LoVo (cell line): Measurements from ENCODE around the gene FAM236A.
"Not testable (repeated sequence)": the region's sequence is repeated elsewhere in the genome, so short reads cannot be mapped to it uniquely, and the experiment has no call there.

ENCODE experiments used
- DNase-seq: peaks from one replicate; pipeline ENCODE4 v3.0.0-alpha.2; 2016; ENCODE audit warnings: low spot score

FAM236A gene

DNA sequence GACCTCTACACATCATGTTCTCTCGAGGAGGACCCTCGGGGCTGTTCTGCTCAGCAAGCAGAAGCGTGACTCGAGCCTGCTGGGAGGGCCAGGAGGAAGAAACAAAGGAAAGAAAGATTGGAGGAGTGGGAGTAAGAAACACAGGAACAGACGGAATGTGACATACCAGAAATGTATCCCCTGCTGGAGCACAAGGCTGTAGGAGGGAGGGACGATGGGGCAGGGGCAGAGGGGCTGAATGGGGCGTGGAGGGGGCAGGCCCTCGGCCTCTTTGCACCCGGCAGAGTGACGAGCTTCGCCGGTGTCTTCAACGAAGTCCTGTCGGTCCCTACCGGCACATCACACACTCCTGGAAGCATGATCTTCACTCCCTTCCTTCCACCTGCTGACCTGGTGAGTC lies at the start of gene FAM236A:
TSS of gene FAM236A (plus strand) at position 301 of the 400 bp plus-strand sequence. CDS start at position 358, 57 bp downstream.
- DNase-seq: not testable (repeated sequence)

DNA sequence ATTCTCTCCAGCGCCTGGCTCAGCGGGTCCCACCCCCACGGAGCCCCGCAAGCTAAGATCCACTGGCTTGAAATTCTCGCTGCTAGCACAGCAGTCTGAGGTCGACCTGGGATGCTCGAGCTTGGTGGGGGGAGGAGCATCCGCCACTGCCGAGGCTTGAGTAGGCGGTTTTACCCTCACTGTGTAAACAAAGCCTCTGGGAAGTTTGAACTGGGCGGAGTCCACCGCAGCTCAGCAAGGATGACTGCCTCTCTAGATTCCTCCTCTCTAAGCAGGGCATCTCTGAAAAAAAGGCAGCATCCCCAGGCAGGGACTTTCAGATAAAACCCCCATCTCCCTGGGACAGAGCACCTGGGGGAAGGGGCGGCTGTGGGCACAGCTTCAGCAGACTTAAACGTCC lies 48.3 kb upstream of the FAM236A start:
- DNase-seq: not testable (repeated sequence)

- DNase-seq: not testable (repeated sequence)
Measured at GRCh38 chrX:72912315-72912714, 25.7 kb upstream of the FAM236A start, which contains the start of gene FAM236C. TSS of gene FAM236C (plus strand) at chrX:72912615. CDS start at chrX:72912715, 100 bp downstream.

- not testable (repeated sequence) for DNase-seq
Measured at GRCh38 chrX:72916096-72916495, 21.9 kb upstream of the FAM236A start.

GRCh38 chrX:72932283-72932682 lies 5.7 kb upstream of the FAM236A start:
- DNase-seq: not testable (repeated sequence)

DNA sequence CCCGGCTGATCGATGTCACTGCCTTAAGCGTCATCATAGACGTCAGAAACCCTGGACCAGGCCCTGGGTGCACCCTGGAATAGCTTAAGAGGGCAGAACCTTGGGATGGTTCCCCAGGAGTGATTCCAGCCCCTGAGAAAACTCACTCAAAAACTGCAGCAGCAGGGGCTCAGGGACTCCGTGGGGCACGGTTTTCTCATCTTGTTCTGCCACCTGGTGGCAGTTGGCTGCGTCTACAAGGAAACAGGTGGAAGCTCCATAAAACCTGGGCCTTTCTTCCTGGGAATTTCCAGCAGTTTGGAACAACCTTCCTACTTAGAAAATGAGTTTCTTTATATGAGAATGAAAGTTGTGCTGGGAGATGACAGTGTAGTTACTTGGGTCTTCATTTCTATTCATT lies 1.6 kb upstream of the FAM236A start:
- DNase-seq: not testable (repeated sequence)

DNA sequence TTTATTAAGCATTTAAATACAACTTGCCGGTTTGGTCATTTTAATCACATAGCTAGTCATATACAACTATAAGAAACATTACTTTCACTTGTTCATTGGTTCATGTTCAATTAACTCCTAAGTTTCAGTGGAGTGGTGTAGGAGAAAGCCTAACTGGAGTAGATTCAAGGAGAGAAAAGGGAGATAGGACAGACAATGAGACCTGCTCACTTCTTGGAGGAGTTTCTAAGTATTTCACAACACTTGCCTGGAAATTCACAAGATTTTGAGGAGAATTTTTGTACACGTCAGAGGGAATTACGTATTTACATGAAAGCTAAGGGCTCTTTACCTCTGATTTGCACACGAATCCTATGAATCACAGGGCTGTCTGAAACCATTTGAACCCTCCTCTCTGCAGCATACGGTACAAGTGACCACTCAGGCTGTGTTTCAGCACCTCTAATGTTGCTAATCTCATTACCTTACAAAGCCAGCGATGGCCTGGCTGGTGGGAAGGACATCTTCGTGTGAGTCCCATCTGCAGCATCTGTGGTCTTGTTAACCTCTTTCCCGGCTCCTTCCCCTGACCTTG lies 1.0 kb upstream of the FAM236A start:
- DNase-seq: not testable (repeated sequence)

GRCh38 chrX:72942272-72942671 lies 4.3 kb downstream of the FAM236A start:
- DNase-seq: not testable (repeated sequence)

- not testable (repeated sequence) for DNase-seq
Measured at GRCh38 chrX:72943035-72943818, 5.2 kb downstream of the FAM236A start.

DNA sequence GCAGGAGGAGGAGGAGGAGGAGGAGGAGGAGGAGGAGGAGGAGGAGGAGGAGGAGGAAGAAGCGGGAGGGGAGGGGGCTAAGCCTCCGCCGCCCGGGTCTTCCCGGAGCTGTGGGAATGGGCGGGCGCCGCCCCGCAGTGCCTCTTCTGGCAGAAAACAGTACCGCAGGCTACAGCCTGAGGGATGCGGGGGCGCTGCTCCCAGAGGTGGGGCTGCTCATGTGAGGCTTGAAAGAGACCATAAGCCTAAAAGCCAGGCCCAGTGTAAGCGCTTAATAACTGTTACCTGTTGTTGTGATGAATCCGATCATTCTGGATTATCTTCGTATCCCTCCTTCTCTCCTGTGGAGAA lies 5.8 kb downstream of the FAM236A start, which contains the start of gene DMRTC1:
TSS of gene DMRTC1 (minus strand) at position 19 of the 351 bp plus-strand sequence. CDS start 68,143 bp downstream, outside the sequence.
- DNase-seq: not testable (repeated sequence)

DNA sequence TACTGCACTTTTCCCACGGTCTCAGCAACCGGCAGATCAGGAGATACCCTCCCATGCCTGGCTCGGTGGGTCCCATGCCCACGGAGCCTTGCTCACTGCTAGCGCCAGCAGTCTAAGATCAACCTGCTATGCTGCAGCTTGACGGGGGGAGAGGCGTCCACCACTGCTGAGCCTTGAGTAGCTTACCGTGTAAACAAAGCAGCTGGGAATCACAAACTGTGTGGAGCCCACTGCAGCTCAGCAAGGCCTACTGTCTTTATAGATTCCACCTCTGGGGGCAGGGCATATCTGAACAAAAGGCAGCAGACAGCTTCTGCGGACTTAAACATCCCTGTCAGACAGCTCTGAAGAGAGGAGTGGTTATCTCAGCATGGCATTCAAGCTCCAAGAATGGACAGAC lies 22.0 kb downstream of the FAM236A start:
- DNase-seq: not testable (repeated sequence)

- DNase-seq: not testable (repeated sequence)
Measured at GRCh38 chrX:72971859-72972258, 33.9 kb downstream of the FAM236A start.

DNA sequence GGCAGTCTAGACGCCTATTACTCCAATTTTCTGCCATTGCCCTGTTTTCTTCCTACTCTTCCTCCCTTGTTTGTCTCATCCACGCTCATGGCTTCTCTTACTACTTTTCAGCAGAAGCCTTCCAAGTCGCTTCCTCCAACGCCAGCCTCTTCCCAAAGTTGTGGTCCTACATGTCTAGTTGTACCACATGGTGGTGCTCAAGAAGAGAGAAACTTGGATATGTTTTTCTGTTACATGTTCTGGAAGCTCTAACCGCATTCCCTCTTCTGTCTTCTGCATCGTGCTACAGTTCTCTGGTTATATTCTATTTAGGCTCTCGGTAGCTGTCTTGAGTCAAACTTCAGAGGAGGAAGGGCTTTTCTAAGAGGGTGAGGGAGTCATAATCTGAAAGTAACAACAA lies 36.9 kb downstream of the FAM236A start:
- not testable (repeated sequence) for DNase-seq

DNA sequence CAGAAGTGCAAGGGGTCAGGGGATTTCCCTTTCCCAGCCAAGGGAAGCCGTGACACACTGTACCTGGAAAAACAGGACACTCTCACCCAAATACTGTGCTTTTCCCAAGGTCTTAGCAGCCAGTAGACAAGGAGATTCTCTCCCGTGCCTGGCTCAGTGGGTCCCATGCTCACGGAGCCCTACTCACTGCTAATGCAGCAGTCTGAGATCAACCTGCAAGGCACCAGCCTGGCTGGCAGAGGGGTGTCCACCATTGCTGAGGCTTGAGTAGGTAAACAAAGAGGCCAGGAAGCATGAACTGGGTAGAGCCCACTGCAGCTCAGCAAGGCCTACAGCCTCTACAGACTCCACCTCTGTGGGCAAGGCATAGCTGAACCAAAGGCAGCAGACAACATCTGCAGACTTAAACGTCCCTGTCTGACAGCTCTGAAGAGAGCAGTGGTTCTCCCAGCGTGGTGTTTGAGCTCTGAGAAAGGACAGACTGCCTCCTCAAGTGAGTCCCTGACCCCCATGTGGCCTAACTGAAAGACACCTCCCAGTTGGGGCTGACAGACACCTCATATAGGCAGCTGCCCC lies 43.0 kb downstream of the FAM236A start:
- DNase-seq: not testable (repeated sequence)
